ENCODE measurements around the gene BHLHE40.
"Not testable (repeated sequence)": the region's sequence is repeated elsewhere in the genome, so short reads cannot be mapped to it uniquely, and the experiment has no call there.

The BHLHE40 gene

GRCh38 chr3:4963669-4964570 lies 15.3 kb upstream of the BHLHE40 start:
- DNase-seq: no peak

- DNase-seq: not testable (repeated sequence)
Measured at GRCh38 chr3:4966006-4966405, 13.2 kb upstream of the BHLHE40 start.

GRCh38 chr3:4967683-4968082 lies 11.6 kb upstream of the BHLHE40 start:
- DNase-seq: not testable (repeated sequence)

- not testable (repeated sequence) for DNase-seq
Measured at GRCh38 chr3:4971437-4971836, 7.8 kb upstream of the BHLHE40 start.

GRCh38 chr3:4971838-4972237 lies 7.4 kb upstream of the BHLHE40 start:
- no peak for DNase-seq

- DNase-seq: no peak
Measured at GRCh38 chr3:4972652-4973643, 6.3 kb upstream of the BHLHE40 start.

GRCh38 chr3:4974154-4974553 lies 5.1 kb upstream of the BHLHE40 start:
- no peak for DNase-seq

- peak; percentile 68 for DNase-seq
Measured at GRCh38 chr3:4976109-4976508, 3.1 kb upstream of the BHLHE40 start.

GRCh38 chr3:4977001-4977852 lies 2.0 kb upstream of the BHLHE40 start:
- DNase-seq: peak; percentile 72

GRCh38 chr3:4977853-4978203 lies 1.4 kb upstream of the BHLHE40 start:
- no peak for DNase-seq

- peak; percentile 99 for DNase-seq
Measured at GRCh38 chr3:4978204-4978965, 852 bp upstream of the BHLHE40 start.

GRCh38 chr3:4978966-4979427 lies 240 bp upstream of the BHLHE40 start:
- DNase-seq: peak; percentile 99

GRCh38 chr3:4980229-4981203 lies 1.3 kb downstream of the BHLHE40 start:
- peak; percentile 93 for DNase-seq

- no peak for DNase-seq
Measured at GRCh38 chr3:4981294-4981664, 2.0 kb downstream of the BHLHE40 start.

- peak; percentile 73 for DNase-seq
Measured at GRCh38 chr3:4981665-4982494, 2.6 kb downstream of the BHLHE40 start.

GRCh38 chr3:4982773-4983738 lies 3.8 kb downstream of the BHLHE40 start:
- peak; percentile 39 for DNase-seq

GRCh38 chr3:4983739-4984510 lies 4.7 kb downstream of the BHLHE40 start:
- peak; percentile 93 for DNase-seq

GRCh38 chr3:4984511-4984864 lies 5.3 kb downstream of the BHLHE40 start:
- no peak for DNase-seq
